ENCODE measurements around the gene SSC4D. TPM values are rescaled to one million over a fixed set of nuclear protein-coding genes. Genes with fewer than 3 reads are reported as not detected.

SSC4D gene
- total RNA-seq, 1 donor from 2014 or later: 22.4 TPM

DNA sequence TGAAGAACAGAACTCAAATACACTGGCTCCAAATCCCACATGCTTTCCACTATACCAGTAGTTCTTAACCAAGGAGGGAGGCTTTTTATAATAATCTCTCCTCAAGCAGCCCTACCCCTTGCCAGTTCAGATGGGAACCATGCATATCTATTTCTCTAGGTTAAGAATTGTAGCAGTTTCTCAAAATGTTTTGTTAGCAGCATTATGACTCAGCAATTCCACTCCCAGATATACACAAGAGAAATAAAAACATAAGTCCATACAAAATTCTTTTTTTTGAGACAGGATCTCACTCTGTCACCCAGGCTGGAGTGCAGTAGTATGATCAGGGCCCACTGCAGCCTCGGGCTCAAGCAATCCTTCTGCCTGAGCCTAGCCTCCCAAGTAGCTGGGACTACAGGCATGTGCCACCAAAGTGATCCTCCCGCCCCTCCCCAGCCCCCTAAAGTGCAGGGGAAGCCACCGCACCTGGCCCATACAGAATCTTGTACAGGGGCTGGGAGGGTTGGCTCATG is 68.8 kb downstream of the SSC4D start:
- Mint-ChIP-seq H3K9me3 (no peaks in the 10 kb centered on the region), H3K4me1 (peaks cover 17% of the 10 kb centered on the region), H3K27ac (peak overlapping the region; percentile 16), H3K36me3 (peaks cover 43% of the 10 kb centered on the region), H3K27me3 (ENCODE audit: low read depth) (no peaks in the 10 kb centered on the region), H3K4me3 (no peak overlapping the region)
- TF ChIP-seq, protein P1, sequence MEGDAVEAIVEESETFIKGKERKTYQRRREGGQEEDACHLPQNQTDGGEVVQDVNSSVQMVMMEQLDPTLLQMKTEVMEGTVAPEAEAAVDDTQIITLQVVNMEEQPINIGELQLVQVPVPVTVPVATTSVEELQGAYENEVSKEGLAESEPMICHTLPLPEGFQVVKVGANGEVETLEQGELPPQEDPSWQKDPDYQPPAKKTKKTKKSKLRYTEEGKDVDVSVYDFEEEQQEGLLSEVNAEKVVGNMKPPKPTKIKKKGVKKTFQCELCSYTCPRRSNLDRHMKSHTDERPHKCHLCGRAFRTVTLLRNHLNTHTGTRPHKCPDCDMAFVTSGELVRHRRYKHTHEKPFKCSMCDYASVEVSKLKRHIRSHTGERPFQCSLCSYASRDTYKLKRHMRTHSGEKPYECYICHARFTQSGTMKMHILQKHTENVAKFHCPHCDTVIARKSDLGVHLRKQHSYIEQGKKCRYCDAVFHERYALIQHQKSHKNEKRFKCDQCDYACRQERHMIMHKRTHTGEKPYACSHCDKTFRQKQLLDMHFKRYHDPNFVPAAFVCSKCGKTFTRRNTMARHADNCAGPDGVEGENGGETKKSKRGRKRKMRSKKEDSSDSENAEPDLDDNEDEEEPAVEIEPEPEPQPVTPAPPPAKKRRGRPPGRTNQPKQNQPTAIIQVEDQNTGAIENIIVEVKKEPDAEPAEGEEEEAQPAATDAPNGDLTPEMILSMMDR (IDR thresholded peaks at IDR 0.05; ENCODE audit: unreplicated experiment): no peak
- no peak for DNase-seq (ENCODE audit: low spot score in 2 of 2, unreplicated experiment in 2 of 2)

Other genes with a start within 250 kb of the SSC4D start
- 6.9 to 8.2 TPM (median 7.7 TPM) in 3 replicates for gene SRRM3, start 207.8 kb downstream of the SSC4D start, total RNA-seq
- gene HSPB1, start 107.0 kb downstream of the SSC4D start, total RNA-seq: 235 to 241 TPM (median 239 TPM) in 3 replicates
- gene YWHAG, start 50.7 kb downstream of the SSC4D start, total RNA-seq: 144 to 145 TPM (median 145 TPM) in 3 replicates
- 0.41 to 0.89 TPM in 2 of 3 replicates, not detected in the other for gene ZP3, start 15.3 kb upstream of the SSC4D start, total RNA-seq
- gene DTX2, start 52.0 kb upstream of the SSC4D start, total RNA-seq: 18.9 to 24.6 TPM (median 23.4 TPM) in 3 replicates
- 49.5 to 56.9 TPM (median 50.1 TPM) in 3 replicates for gene UPK3B, start 100.9 kb upstream of the SSC4D start, total RNA-seq
- 0.18 to 0.44 TPM (median 0.34 TPM) in 3 replicates for gene SPDYE16, start 133.6 kb upstream of the SSC4D start, total RNA-seq
- 14.7 to 15.8 TPM (median 15.7 TPM) in 3 replicates for gene POMZP3, start 217.6 kb upstream of the SSC4D start, total RNA-seq

Data from mesothelial cell of epicardium (in vitro differentiated cells).